ENCODE measurements around the gene SBF2.
"Not testable (repeated sequence)": the region's sequence is repeated elsewhere in the genome, so short reads cannot be mapped to it uniquely, and the experiment has no call there.

The SBF2 gene

GRCh38 chr11:10236840-10237239 is 57.2 kb downstream of the SBF2 start:
- H3K27me3 ChIP-seq (ENCODE audit: insufficient read depth, low read depth), result no peaks in the 10 kb centered on the region
- H3K4me1 ChIP-seq (ENCODE audit: low read depth, poor library complexity, severe bottlenecking), result no peaks in the 10 kb centered on the region
- no peak overlapping the region for H3K4me2 ChIP-seq
- TF ChIP-seq CTCF (conservative IDR thresholded peaks at IDR 0.05; ENCODE audit: low read depth, low read length), result no peak
- no peak overlapping the region for H2AFZ ChIP-seq (ENCODE audit: low read depth)
- H3K4me3 ChIP-seq (IDR thresholded peaks at IDR 0.05; ENCODE audit: insufficient read depth, low read depth, low read length), result no peak overlapping the region
- H3K9ac ChIP-seq, result no peak overlapping the region
- H3K79me2 ChIP-seq (ENCODE audit: insufficient read depth, low read depth), result no peaks in the 10 kb centered on the region
- no peak overlapping the region for H3K27ac ChIP-seq
- H4K20me1 ChIP-seq (ENCODE audit: insufficient read depth), result no peaks in the 10 kb centered on the region
- H3K36me3 ChIP-seq (ENCODE audit: insufficient read depth), result no peaks in the 10 kb centered on the region

DNA sequence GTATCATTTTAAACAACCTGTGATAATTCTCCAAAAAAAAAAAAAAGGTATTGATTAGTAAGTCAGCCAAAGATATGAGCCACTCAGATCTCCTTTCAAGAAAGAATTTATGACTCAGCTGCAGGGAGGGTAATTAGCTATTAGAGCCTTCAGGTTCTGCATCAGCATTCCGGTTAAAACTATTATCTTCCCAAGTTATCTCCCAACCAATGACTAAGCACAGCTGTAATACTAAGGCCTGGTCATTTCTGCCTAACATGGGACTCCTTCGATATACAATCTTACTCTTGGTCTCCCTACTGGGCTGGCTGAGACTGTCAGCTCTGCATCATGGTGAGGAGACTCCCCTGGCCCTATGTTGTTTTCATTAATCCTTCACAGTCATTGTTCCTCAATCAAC is 60.4 kb downstream of the SBF2 start:
- H3K27ac ChIP-seq, result no peak overlapping the region
- no peaks in the 10 kb centered on the region for H3K4me1 ChIP-seq (ENCODE audit: low read depth, poor library complexity, severe bottlenecking)
- H3K4me2 ChIP-seq, result no peak overlapping the region
- no peaks in the 10 kb centered on the region for H4K20me1 ChIP-seq (ENCODE audit: insufficient read depth)
- no peaks in the 10 kb centered on the region for H3K36me3 ChIP-seq (ENCODE audit: insufficient read depth)
- H3K4me3 ChIP-seq (IDR thresholded peaks at IDR 0.05; ENCODE audit: insufficient read depth, low read depth, low read length), result no peak overlapping the region
- no peak for TF ChIP-seq CTCF (conservative IDR thresholded peaks at IDR 0.05; ENCODE audit: low read depth, low read length)
- no peaks in the 10 kb centered on the region for H3K79me2 ChIP-seq (ENCODE audit: insufficient read depth, low read depth)
- H2AFZ ChIP-seq (ENCODE audit: low read depth), result no peak overlapping the region
- H3K27me3 ChIP-seq (ENCODE audit: insufficient read depth, low read depth), result no peaks in the 10 kb centered on the region
- no peak overlapping the region for H3K9ac ChIP-seq

DNA sequence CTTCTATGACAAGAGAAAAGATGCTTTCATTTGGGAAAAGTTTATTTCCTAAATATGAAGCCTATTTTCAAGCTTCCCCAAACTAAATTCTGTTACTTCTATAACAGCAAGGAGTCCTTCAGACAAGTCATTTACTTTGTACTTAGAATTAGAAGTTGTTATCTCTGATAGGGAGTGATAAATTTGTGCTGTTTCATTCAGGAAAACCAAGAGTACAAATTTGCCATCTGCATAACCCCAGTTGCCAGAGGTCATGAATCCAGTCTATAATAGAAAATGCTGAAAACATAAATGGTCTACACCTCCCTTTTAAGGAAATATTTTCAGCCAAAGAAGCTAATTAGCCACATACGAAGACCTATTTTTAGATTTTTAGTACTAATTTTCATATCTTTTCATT is 61.3 kb downstream of the SBF2 start:
- Histone ChIP-seq H3K36me3 (ENCODE audit: insufficient read depth) (no peaks in the 10 kb centered on the region), H3K9ac (no peak overlapping the region), H3K27ac (no peak overlapping the region), H3K4me2 (no peak overlapping the region), H4K20me1 (ENCODE audit: insufficient read depth) (no peaks in the 10 kb centered on the region), H3K27me3 (ENCODE audit: insufficient read depth, low read depth) (no peaks in the 10 kb centered on the region), H2AFZ (ENCODE audit: low read depth) (no peak overlapping the region), H3K79me2 (ENCODE audit: insufficient read depth, low read depth) (no peaks in the 10 kb centered on the region), H3K4me1 (ENCODE audit: low read depth, poor library complexity, severe bottlenecking) (no peaks in the 10 kb centered on the region), H3K4me3 (IDR thresholded peaks at IDR 0.05; ENCODE audit: insufficient read depth, low read depth, low read length) (no peak overlapping the region)
- no peak for TF ChIP-seq CTCF (conservative IDR thresholded peaks at IDR 0.05; ENCODE audit: low read depth, low read length)

GRCh38 chr11:10231803-10232202 is 62.2 kb downstream of the SBF2 start:
- H3K4me3 ChIP-seq (IDR thresholded peaks at IDR 0.05; ENCODE audit: insufficient read depth, low read depth, low read length); H3K27me3 ChIP-seq (ENCODE audit: insufficient read depth, low read depth); H3K9ac ChIP-seq; H2AFZ ChIP-seq (ENCODE audit: low read depth); H4K20me1 ChIP-seq (ENCODE audit: insufficient read depth); H3K79me2 ChIP-seq (ENCODE audit: insufficient read depth, low read depth); H3K4me1 ChIP-seq (ENCODE audit: low read depth, poor library complexity, severe bottlenecking); H3K4me2 ChIP-seq; H3K36me3 ChIP-seq (ENCODE audit: insufficient read depth); H3K27ac ChIP-seq: not testable (repeated sequence)

DNA sequence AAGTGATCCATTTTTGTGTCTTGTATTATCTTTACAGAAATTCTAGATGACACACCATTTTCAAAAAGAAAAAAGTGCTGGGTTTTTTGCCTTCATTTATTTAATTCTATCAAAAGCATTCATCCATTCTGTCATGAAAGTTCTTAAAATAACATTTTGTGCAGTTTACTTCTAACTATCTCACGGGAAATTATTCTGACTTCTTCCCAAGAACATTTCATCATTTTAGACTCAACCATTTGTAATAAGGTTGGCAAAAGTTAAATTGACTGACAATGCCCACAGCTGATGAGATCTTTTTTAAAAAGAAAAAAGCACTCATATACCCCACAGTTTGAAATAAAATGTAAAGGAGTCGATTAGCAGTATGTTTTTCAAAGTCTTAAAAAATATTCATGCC is 68.5 kb downstream of the SBF2 start:
- Histone ChIP-seq H4K20me1 (ENCODE audit: insufficient read depth) (no peaks in the 10 kb centered on the region), H3K4me3 (IDR thresholded peaks at IDR 0.05; ENCODE audit: insufficient read depth, low read depth, low read length) (no peak overlapping the region), H3K4me1 (ENCODE audit: low read depth, poor library complexity, severe bottlenecking) (no peaks in the 10 kb centered on the region), H2AFZ (ENCODE audit: low read depth) (no peak overlapping the region), H3K4me2 (no peak overlapping the region), H3K27me3 (ENCODE audit: insufficient read depth, low read depth) (no peaks in the 10 kb centered on the region), H3K36me3 (ENCODE audit: insufficient read depth) (no peaks in the 10 kb centered on the region), H3K9ac (no peak overlapping the region), H3K79me2 (ENCODE audit: insufficient read depth, low read depth) (no peaks in the 10 kb centered on the region), H3K27ac (no peak overlapping the region)
- no peak for TF ChIP-seq CTCF (conservative IDR thresholded peaks at IDR 0.05; ENCODE audit: low read depth, low read length)

All from KMS-11 (cell line).